HL-60 (cell line): Measurements from ENCODE around the gene UXS1.

Source experiments
- DNase-seq, 2 experiments: peaks; one replicate each; pipeline ENCODE4 v3.0.0-alpha.2; 2010 to 2020; ENCODE audit warnings: low read depth in 1 of 2, low spot score in 1 of 2
- H3K27ac ChIP-seq: fragments of 250-450 bp; sonication (Bioruptor Pico); replicated peaks from 2 replicates; pipeline ENCODE4 v1.5.1; 2020; ENCODE audit warnings: mild to moderate bottlenecking, moderate library complexity
- H3K27me3 ChIP-seq: fragments of 250-450 bp; sonication (Bioruptor Pico); 2 replicates; pipeline ENCODE4 v1.5.1; 2021; ENCODE audit warnings: mild to moderate bottlenecking, moderate library complexity; ENCODE audit not compliant: insufficient read depth, poor library complexity, severe bottlenecking
- H3K4me3 ChIP-seq: replicated peaks from 2 replicates; pipeline ENCODE4 v1.5.1; 2011; ENCODE audit warnings: mild to moderate bottlenecking, control low read depth, low read length; ENCODE audit not compliant: insufficient read depth
- CTCF ChIP-seq: IDR thresholded peaks from one replicate; pipeline ENCODE4 v1.5.1; 2011; ENCODE audit warnings: low read length, control low read depth, inconsistent platforms; ENCODE audit not compliant: insufficient read depth
- GABPA ChIP-seq: IDR thresholded peaks from 2 replicates; pipeline ENCODE4 v1.6.1; 2012; ENCODE audit warnings: low read depth
- POLR2AphosphoS5 ChIP-seq: IDR thresholded peaks from 2 replicates; pipeline ENCODE4 v1.6.1; 2012; ENCODE audit warnings: low read depth
- REST ChIP-seq: IDR thresholded peaks from 2 replicates; pipeline ENCODE4 v1.6.1; 2012; ENCODE audit warnings: low read depth; ENCODE audit not compliant: insufficient replicate concordance
- SPI1 ChIP-seq: IDR thresholded peaks from 2 replicates; pipeline ENCODE4 v1.6.1; 2012; ENCODE audit warnings: low read depth, mild to moderate bottlenecking, borderline replicate concordance

The UXS1 gene

GRCh38 chr2:106113361-106113966 is 80.6 kb downstream of the UXS1 start:
- no peak overlapping the region for H3K27ac ChIP-seq
- H3K27me3 ChIP-seq: no peaks in the 10 kb centered on the region
- no peak for DNase-seq
- H3K4me3 ChIP-seq: no peak overlapping the region
- TF ChIP-seq GABPA (no peak), CTCF (no peak), SPI1 (no peak), REST (no peak), POLR2AphosphoS5 (no peak)

GRCh38 chr2:106111882-106112571 is 82.1 kb downstream of the UXS1 start:
- H3K27me3 ChIP-seq: no peaks in the 10 kb centered on the region
- TF ChIP-seq CTCF (no peak), REST (no peak), SPI1 (no peak)
- DNase-seq: no peak
- H3K27ac ChIP-seq: no peak overlapping the region
- H3K4me3 ChIP-seq: no peak overlapping the region

- DNase-seq: no peak
- TF ChIP-seq SPI1 (no peak), GABPA (no peak), REST (no peak), CTCF (no peak), POLR2AphosphoS5 (no peak)
- Histone ChIP-seq H3K27ac (no peak overlapping the region), H3K4me3 (no peak overlapping the region), H3K27me3 (no peaks in the 10 kb centered on the region)
These were observed 84.3 kb downstream of the UXS1 start for GRCh38 chr2:106109675-106110424.
